K562 (cell line): ENCODE data around the gene STUB1.
A peak's percentile ranks its signal among the peaks of the same experiment; 100 is the strongest.

ENCODE experiments used
- CBX3 ChIP-seq, 2 experiments: IDR thresholded peaks; 1 replicate in 1 of 2; 2 replicates in 1 of 2; pipeline ENCODE4 v1.6.1; 2012; ENCODE audit warnings: inconsistent platforms in 2 of 2, low read length in 2 of 2, borderline replicate concordance in 1 of 2, control low read depth in 1 of 2
- CTCF ChIP-seq, 3 experiments: IDR thresholded peaks in 2 of 3; conservative IDR thresholded peaks in 1 of 3; 2 replicates each; pipeline ENCODE4 v1.5.1; 2011 to 2012; ENCODE audit warnings: low read length in 3 of 3, mild to moderate bottlenecking in 3 of 3, control low read depth in 2 of 3, improper control_type of control experiment in 1 of 3, inconsistent platforms in 1 of 3, low read depth in 1 of 3, mixed read lengths in 1 of 3, moderate library complexity in 1 of 3; ENCODE audit not compliant: insufficient read depth in 2 of 3
- ETS2 ChIP-seq: IDR thresholded peaks from 2 replicates; pipeline ENCODE4 v1.6.1; 2016; ENCODE audit warnings: borderline replicate concordance, missing genetic modification characterization, mild to moderate bottlenecking, moderate library complexity, missing compliant biosample characterization; ENCODE audit not compliant: poor library complexity, severe bottlenecking
- EZH2 ChIP-seq: IDR thresholded peaks from 2 replicates; pipeline ENCODE4 v1.6.1; 2012; ENCODE audit warnings: low read depth, mild to moderate bottlenecking, inconsistent platforms, low read length, borderline replicate concordance
- SP1 ChIP-seq: sonication (generic); formaldehyde crosslinking; IDR thresholded peaks from 2 replicates; pipeline ENCODE4 v1.8.1; 2022; ENCODE audit warnings: mild to moderate bottlenecking, missing genetic modification reagents
- TBL1XR1 ChIP-seq, 2 experiments: IDR thresholded peaks; 2 replicates each; pipeline ENCODE4 v1.6.1; 2012; ENCODE audit warnings: improper control_type of control experiment in 2 of 2, low read length in 2 of 2, mild to moderate bottlenecking in 1 of 2
- TF ChIP-seq, protein P1 (sequence below): sonication (generic); IDR thresholded peaks from 2 replicates; pipeline ENCODE4 v1.6.1; 2016

- TF ChIP-seq SP1 (CRISPR knock-in tag): 0 out of 2 replicates have a peak, but pooled peaks have one; percentile 10
- no peak for TF ChIP-seq EZH2
- TF ChIP-seq ETS2 (tag): no peak
- TF ChIP-seq TBL1XR1 (IDR thresholded peaks at IDR 0.05; ENCODE audit: low read length in 2 of 2): no peak
- no peak for TF ChIP-seq CTCF (IDR thresholded peaks at IDR 0.05 in 2 of 3, conservative IDR thresholded peaks at IDR 0.05 in 1 of 3; ENCODE audit: insufficient read depth in 2 of 3, low read depth in 1 of 3, low read length in 3 of 3)
- no peak for TF ChIP-seq CBX3 (IDR thresholded peaks at IDR 0.05; ENCODE audit: borderline replicate concordance in 1 of 2, low read length in 2 of 2)
- TF ChIP-seq, protein P1, sequence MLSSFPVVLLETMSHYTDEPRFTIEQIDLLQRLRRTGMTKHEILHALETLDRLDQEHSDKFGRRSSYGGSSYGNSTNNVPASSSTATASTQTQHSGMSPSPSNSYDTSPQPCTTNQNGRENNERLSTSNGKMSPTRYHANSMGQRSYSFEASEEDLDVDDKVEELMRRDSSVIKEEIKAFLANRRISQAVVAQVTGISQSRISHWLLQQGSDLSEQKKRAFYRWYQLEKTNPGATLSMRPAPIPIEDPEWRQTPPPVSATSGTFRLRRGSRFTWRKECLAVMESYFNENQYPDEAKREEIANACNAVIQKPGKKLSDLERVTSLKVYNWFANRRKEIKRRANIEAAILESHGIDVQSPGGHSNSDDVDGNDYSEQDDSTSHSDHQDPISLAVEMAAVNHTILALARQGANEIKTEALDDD: no peak
These were observed 47.2 kb downstream of the STUB1 start for GRCh38 chr16:727291-727977.
